ENCODE measurements around the gene QSER1. TPM values are rescaled to one million over a fixed set of nuclear protein-coding genes. Genes with fewer than 3 reads are reported as not detected.

QSER1 gene
- total and polyA plus RNA-seq, 11 donors: 2.1 to 25.3 (median 18.2) TPM

GRCh38 chr11:33018840-33019239, 126.2 kb downstream of the QSER1 start:
- ATAC-seq: no peak
- DNase-seq: no peak
- no peaks in the 10 kb centered on the region for H3K36me3 ChIP-seq
- no peak overlapping the region for H3K4me3 ChIP-seq
- intact Hi-C loops (cut with DNase I): no loop called here
- H3K4me1 ChIP-seq: peaks cover 0 to 16% (median 0%) of the 10 kb centered on the region in 12 donors
- peaks cover 0 to 33% (median 13%) of the 10 kb centered on the region in 9 donors for H3K27me3 ChIP-seq
- no peak overlapping the region for H3K27ac ChIP-seq
- no peaks in the 10 kb centered on the region for H3K9me3 ChIP-seq
- TF ChIP-seq CTCF (IDR thresholded peaks at IDR 0.05) (no peak), POLR2A (IDR thresholded peaks at IDR 0.05) (no peak)
- 81 to 94% (median 89%) methylated on average over 6 of the region's 6 CpGs for WGBS, 4 donors

GRCh38 chr11:33021501-33021900, 128.9 kb downstream of the QSER1 start:
- Histone ChIP-seq H3K4me3 (no peak overlapping the region), H3K36me3 (no peaks in the 10 kb centered on the region), H3K4me1 (peaks cover 0 to 6% (median 0%) of the 10 kb centered on the region in 12 donors), H3K27ac (no peak overlapping the region), H3K9me3 (no peaks in the 10 kb centered on the region), H3K27me3 (peaks cover 0 to 29% (median 13%) of the 10 kb centered on the region in 9 donors)
- WGBS, 4 donors: 94 to 98% (median 97%) methylated on average over 1 of the region's 1 CpG
- DNase-seq (no peak), ATAC-seq (no peak)
- TF ChIP-seq CTCF (IDR thresholded peaks at IDR 0.05) (no peak), POLR2A (IDR thresholded peaks at IDR 0.05) (no peak)
- intact Hi-C loops (cut with DNase I): no loop called here

- ATAC-seq: no peak
- TF ChIP-seq POLR2A (IDR thresholded peaks at IDR 0.05) (no peak), CTCF (IDR thresholded peaks at IDR 0.05) (no peak)
- Histone ChIP-seq H3K4me1 (peaks cover 0 to 3% (median 0%) of the 10 kb centered on the region in 12 donors), H3K36me3 (no peaks in the 10 kb centered on the region), H3K9me3 (no peaks in the 10 kb centered on the region), H3K27ac (no peak overlapping the region), H3K27me3 (peaks cover 0 to 29% (median 12%) of the 10 kb centered on the region in 9 donors), H3K4me3 (no peak overlapping the region)
- intact Hi-C loops (cut with DNase I): no loop called here
- 93 to 98% (median 95%) methylated on average over 1 of the region's 1 CpG for WGBS, 4 donors
- no peak for DNase-seq
Measured at GRCh38 chr11:33021937-33022336, 129.3 kb downstream of the QSER1 start.

- TF ChIP-seq POLR2A (IDR thresholded peaks at IDR 0.05) (no peak), CTCF (IDR thresholded peaks at IDR 0.05) (no peak)
- 79 to 90% (median 85%) methylated on average over 3 of the region's 3 CpGs for WGBS, 4 donors
Measured at GRCh38 chr11:33025339-33025722, 132.7 kb downstream of the QSER1 start.

More at GRCh38 chr11:33025339-33025722, 132.7 kb downstream of the QSER1 start:
- Histone ChIP-seq H3K9me3 (no peaks in the 10 kb centered on the region), H3K27ac (no peak overlapping the region), H3K36me3 (no peaks in the 10 kb centered on the region), H3K4me1 (no peaks in the 10 kb centered on the region), H3K4me3 (no peak overlapping the region), H3K27me3 (peaks cover 0 to 7% (median 0%) of the 10 kb centered on the region in 9 donors)
- intact Hi-C loops (cut with DNase I): no loop called here
- DNase-seq: no peak
- no peak for ATAC-seq

Data from heart left ventricle (tissue), 16 donors.